ENCODE measurements around the gene JAGN1. TPM values are rescaled to one million over a fixed set of nuclear protein-coding genes. Genes with fewer than 3 reads are reported as not detected.

The JAGN1 gene
- total RNA-seq, 6 experiments from 2014 or later = 20.5 to 40.6 (median 26.5) TPM

- H3K27ac ChIP-seq = no peak overlapping the region
- TF ChIP-seq POLR2A (IDR thresholded peaks at IDR 0.05) (no peak), CTCF (IDR thresholded peaks at IDR 0.05) (no peak)
- no peak overlapping the region for H3K4me3 ChIP-seq
- H3K4me1 ChIP-seq = peaks cover 0 to 7% (median 0%) of the 10 kb centered on the region in 4 donors
- H3K27me3 ChIP-seq = no peaks in the 10 kb centered on the region
- no peaks in the 10 kb centered on the region for H3K9me3 ChIP-seq
- DNase-seq (no peak), ATAC-seq (no peak)
- H3K36me3 ChIP-seq = peaks cover 0 to 24% (median 0%) of the 10 kb centered on the region in 4 donors
- no CpG with 5 or more reads among the region's 10 CpGs for WGBS (ENCODE audit: insufficient coverage, low coverage, low lambda C conversion rate, missing lambda C conversion rate)
- intact Hi-C loops (cut with DNase I) = no loop called here
These were observed 50.3 kb downstream of the JAGN1 start for GRCh38 chr3:9940746-9941145.

DNA sequence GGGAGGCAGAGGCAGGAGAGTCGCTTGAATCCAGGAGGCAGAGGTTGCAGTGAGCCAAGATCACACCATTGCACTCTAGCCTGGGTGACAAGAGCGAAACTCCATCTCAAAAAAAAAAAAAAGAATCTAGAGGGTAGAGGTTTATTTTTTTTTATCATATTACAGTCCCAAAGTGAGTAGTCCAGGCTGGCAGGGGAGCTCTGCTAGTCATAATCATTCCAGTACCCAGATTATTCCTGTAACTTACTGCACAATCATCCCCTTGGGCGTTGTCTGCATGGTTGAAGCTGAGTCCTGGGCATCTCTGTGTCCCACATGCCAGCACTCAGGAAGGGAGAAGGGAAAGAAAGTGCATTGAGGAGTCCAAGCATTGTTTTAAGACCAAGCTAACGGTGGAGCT lies 51.8 kb downstream of the JAGN1 start:
- WGBS (ENCODE audit: insufficient coverage, low coverage, low lambda C conversion rate, missing lambda C conversion rate) = 100% methylated on average over 2 of the region's 4 CpGs
- Histone ChIP-seq H3K27me3 (no peaks in the 10 kb centered on the region), H3K36me3 (peaks cover 0 to 24% (median 0%) of the 10 kb centered on the region in 4 donors), H3K9me3 (no peaks in the 10 kb centered on the region), H3K4me1 (peaks cover 0 to 10% (median 0%) of the 10 kb centered on the region in 4 donors), H3K27ac (no peak overlapping the region), H3K4me3 (no peak overlapping the region)
- TF ChIP-seq POLR2A (IDR thresholded peaks at IDR 0.05) (no peak), CTCF (IDR thresholded peaks at IDR 0.05) (no peak)
- DNase-seq = no peak
- ATAC-seq = no peak
- intact Hi-C loops (cut with DNase I) = no loop called here

- DNase-seq (no peak), ATAC-seq (no peak)
- Histone ChIP-seq H3K4me1 (peaks cover 0 to 16% (median 0%) of the 10 kb centered on the region in 4 donors), H3K36me3 (peaks cover 0 to 15% (median 0%) of the 10 kb centered on the region in 4 donors), H3K27ac (no peak overlapping the region), H3K4me3 (no peak overlapping the region), H3K27me3 (no peaks in the 10 kb centered on the region), H3K9me3 (no peaks in the 10 kb centered on the region)
- intact Hi-C loops (cut with DNase I) = no loop called here
- TF ChIP-seq POLR2A (IDR thresholded peaks at IDR 0.05) = no peak
- no peak for TF ChIP-seq CTCF (IDR thresholded peaks at IDR 0.05)
- WGBS (ENCODE audit: insufficient coverage, low coverage, low lambda C conversion rate, missing lambda C conversion rate) = 96% methylated on average over 5 of the region's 11 CpGs
These were observed 52.7 kb downstream of the JAGN1 start for GRCh38 chr3:9942934-9943690.

Small RNA genes within 50 kb of the gene (small RNA-seq; reads per million reads assigned to genes)
- gene RNU6-882P = 0 reads per million in 2 experiments

Other genes with a start within 250 kb of the JAGN1 start
- gene MTMR14, start 241.1 kb upstream of the JAGN1 start, total RNA-seq = 10 to 100 TPM; 15.8 to 20.0 (median 18.8) TPM
- not detected for gene CPNE9, start 186.8 kb upstream of the JAGN1 start, total RNA-seq
- gene BRPF1, start 158.9 kb upstream of the JAGN1 start, total RNA-seq = 1 to 10 TPM; 3.5 to 5.4 (median 5.1) TPM
- 10 to 100 TPM; 12.3 to 27.8 (median 15.7) TPM for gene OGG1, start 140.7 kb upstream of the JAGN1 start, total RNA-seq
- 10 to 100 TPM; 10.8 to 33.4 (median 24.5) TPM for gene CAMK1, start 120.7 kb upstream of the JAGN1 start, total RNA-seq
- 10 to 100 TPM; 24.6 to 43.8 (median 28.1) TPM for gene TADA3, start 98.1 kb upstream of the JAGN1 start, total RNA-seq
- 10 to 100 TPM; 42.0 to 80.3 (median 57.3) TPM for gene ARPC4, start 97.5 kb upstream of the JAGN1 start, total RNA-seq
- gene TTLL3, start 80.3 kb upstream of the JAGN1 start, total RNA-seq = 10 to 100 TPM in 3 of 6 experiments, 1 to 10 TPM in 3; 4.5 to 11.0 (median 8.6) TPM
- 10 to 100 TPM; 15.8 to 34.6 (median 22.4) TPM for gene RPUSD3, start 46.6 kb upstream of the JAGN1 start, total RNA-seq
- 100 to 1,000 TPM in 1 of 6 experiments, 10 to 100 TPM in 1, 1 to 10 TPM in 4; 1.0 to 101 (median 2.7) TPM for gene CIDEC, start 10.4 kb upstream of the JAGN1 start, total RNA-seq
- gene IL17RE, start 12.2 kb downstream of the JAGN1 start, total RNA-seq = 1 to 10 TPM; 1.1 to 4.6 (median 2.2) TPM
- 10 to 100 TPM; 19.5 to 53.4 (median 40.1) TPM for gene IL17RC, start 26.5 kb downstream of the JAGN1 start, total RNA-seq
- 10 to 100 TPM; 22.4 to 43.5 (median 30.5) TPM for gene CRELD1, start 43.2 kb downstream of the JAGN1 start, total RNA-seq
- under 1 TPM; 0.19 to 0.92 (median 0.35) TPM for gene PRRT3, start 61.8 kb downstream of the JAGN1 start, total RNA-seq
- 10 to 100 TPM; 37.3 to 67.9 (median 51.2) TPM for gene EMC3, start 96.2 kb downstream of the JAGN1 start, total RNA-seq
- gene FANCD2, start 135.8 kb downstream of the JAGN1 start, total RNA-seq = 1 to 10 TPM in 4 of 6 experiments, under 1 TPM in 2; 0.40 to 4.8 (median 1.8) TPM
- not detected for gene FANCD2OS, start 217.6 kb downstream of the JAGN1 start, total RNA-seq
- gene BRK1, start 225.1 kb downstream of the JAGN1 start, total RNA-seq = 10 to 100 TPM; 41.2 to 55.3 (median 42.7) TPM